SIG-M5 treated with dmso at 0.1 percent for 504 hours (cell line): Measurements from ENCODE around the gene SPOCK1.
"Not testable (repeated sequence)": the region's sequence is repeated elsewhere in the genome, so short reads cannot be mapped to it uniquely, and the experiment has no call there.

Source experiments
- DNase-seq: peaks from one replicate; lab custom pipeline; 2025; ENCODE audit not compliant: unreplicated experiment; lab: John Stamatoyannopoulos, UW

The SPOCK1 gene

DNA sequence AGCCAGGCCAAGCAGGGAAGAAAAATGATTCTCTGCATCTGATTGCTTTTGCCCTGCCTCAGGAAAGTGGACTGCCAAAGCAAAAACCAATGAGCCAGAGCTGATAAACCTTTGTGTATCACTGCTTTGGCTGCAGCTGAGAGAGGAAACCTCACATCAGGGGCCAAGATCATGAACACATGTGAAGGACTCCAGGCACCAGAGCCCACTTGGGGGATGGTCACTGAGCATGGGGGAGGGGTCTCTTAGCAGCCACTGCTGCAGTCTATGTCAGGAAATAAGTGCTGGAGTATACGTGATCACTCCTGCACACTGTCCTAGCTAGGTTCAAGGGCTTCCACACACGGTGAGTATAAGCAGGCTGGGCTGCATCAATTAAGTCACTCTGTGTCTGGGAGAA lies 229.9 kb downstream of the SPOCK1 start:
- no peak for DNase-seq

DNA sequence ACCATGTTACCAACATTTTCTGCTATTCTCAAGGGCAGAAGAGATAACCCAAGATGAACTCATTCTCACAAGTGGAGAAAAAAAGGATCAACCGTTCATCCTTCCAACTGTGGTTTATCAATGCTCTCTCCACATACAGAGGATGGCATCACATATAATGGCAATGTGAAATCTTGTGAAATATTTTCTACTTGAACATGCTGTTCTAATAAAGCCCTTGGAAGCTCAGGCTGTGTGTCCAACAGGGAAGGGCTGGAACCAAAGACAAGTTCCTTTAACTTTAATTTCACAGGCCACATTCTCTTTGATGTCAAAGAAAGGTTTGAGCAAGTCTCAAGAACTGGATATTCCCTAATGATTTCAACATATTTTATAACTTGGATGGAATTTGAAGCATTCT lies 230.5 kb downstream of the SPOCK1 start:
- DNase-seq, result no peak

DNA sequence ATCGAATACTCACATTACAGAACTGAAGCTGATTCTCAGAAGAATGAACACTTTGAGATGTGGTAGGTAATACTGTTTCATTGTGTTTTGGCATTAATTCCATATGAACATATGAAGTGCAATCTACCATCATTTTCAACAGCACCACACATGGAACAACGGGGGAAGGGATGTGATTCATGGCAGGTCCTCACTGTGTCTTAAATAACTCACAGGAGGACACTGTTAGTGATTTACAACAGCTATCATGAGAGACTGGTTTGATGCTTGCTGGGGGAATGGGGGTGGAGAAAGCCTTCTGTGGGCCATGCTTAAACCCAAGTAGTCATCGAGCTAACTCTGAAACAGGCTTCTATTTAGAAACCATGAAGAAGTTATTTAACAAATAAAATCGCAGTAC lies 232.9 kb downstream of the SPOCK1 start:
- DNase-seq, result no peak

- no peak for DNase-seq
Measured at GRCh38 chr5:137265457-137265856, 233.7 kb downstream of the SPOCK1 start.

DNA sequence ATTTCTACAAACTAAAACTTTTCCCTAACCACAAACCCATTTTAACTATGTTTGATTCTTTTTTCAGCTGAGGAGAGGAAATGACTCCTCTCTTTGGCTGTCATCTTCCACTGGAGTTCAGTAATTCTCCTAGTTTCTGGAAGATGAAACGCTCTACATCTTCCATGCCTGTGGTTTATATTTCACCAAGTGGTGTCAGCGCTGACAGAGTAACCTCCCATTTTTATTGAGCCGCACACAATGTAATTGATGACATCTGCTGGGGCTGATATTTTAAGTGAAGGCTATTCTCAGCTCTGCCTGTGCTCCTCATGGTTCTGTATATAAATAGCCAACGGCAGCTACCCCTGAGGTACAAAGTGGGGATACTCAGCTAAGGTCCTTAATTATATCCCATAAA lies 234.6 kb downstream of the SPOCK1 start:
- DNase-seq, result no peak

- DNase-seq, result no peak
Measured at GRCh38 chr5:137264041-137264440, 235.1 kb downstream of the SPOCK1 start.

DNA sequence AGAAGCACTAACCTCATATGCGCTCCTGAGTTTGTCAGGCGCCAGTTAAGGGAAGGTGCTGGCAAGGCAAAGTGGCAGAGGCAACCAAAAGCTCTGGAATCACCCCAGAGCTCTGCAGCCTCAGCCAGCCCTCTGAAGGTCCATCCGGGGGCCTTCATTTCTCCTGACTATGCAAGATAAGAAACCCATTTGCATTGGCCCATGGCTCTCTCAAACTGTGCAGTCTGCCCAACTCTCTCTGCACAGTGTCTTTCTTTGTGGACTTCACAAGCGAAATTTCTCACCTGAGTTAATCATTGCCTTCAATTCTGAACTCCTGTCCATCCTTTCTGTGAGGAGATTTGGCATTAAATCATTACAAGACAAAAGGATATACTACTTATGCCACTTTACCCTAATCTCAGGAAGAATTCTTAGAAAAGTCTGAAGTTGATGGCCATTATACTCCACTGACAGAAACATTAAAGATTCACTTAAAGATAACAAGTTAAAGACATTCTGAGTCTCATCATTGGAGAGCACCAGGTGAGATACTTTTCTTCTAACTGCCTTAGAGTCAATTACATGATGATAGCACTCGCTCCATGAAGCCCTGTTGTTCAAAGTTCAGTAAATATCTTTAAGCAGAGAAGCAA lies 235.6 kb downstream of the SPOCK1 start:
- no peak for DNase-seq

- DNase-seq, result no peak
Measured at GRCh38 chr5:137262818-137263217, 236.3 kb downstream of the SPOCK1 start.

- DNase-seq, result no peak
Measured at GRCh38 chr5:137260820-137261695, 238.1 kb downstream of the SPOCK1 start.

DNA sequence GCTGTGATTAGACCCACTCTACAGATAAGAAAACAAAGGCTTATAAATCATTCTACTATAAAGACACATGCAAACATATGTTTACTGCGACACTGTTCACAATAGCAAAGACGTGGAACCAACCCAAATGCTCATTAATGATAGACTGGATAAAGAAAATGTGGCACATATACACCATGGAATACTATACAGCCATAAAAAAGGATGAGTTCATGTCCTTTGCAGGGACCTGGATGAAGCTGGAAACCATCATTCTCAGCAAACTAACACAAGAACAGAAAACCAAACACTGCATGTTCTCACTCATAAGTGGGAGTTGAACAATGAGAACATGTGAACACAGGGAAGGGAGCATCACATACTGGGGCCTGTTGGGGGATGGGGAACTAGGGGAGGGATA lies 240.0 kb downstream of the SPOCK1 start:
- DNase-seq, result not testable (repeated sequence)

DNA sequence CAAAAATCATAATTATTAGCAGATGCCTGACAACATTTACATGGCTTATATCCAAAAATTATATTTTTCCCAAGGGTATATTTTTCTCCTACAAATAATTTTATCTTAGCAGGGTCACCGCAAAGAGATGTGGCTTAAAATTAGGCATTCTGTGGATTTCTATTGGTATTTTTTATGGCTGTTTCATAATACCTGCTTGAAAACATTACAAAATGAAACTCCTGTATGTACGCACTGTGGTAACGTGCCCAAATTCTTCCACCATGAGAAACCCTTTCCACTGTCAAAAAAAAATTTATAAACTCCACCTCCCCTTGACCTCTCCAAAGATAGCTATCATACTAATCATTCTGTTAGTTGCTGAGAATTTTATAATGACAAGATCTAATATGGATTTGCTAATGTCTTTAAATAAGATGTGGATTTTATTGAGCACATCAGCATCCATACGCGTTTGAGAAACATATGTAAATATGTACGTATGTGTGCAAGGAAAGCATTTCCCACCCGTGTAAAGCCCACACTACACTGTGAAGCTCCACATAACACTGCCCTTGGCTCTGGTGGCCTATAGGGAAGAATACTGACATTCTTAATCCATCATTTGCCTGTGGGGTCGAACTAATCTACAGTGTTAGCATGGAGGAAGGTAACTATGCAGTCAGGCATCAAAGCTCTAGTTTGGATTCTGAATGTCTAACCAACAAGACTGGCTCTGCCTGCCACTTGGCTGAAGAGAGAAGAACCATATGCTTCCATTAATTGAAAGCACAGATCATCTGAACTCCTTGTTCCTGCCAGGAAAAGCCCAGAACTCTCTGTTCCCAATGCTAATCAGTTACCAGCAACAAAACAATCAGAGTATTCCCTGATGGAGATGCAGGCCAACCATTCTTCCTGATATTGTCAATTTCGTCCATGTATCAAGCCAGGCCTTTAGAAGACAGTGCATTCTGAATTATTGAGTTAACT lies 244.7 kb downstream of the SPOCK1 start:
- DNase-seq, result no peak

GRCh38 chr5:137252512-137252911 lies 246.6 kb downstream of the SPOCK1 start:
- DNase-seq, result no peak

GRCh38 chr5:137250421-137250820 lies 248.7 kb downstream of the SPOCK1 start:
- no peak for DNase-seq

GRCh38 chr5:137248527-137248926 lies 250.6 kb downstream of the SPOCK1 start:
- DNase-seq, result no peak

GRCh38 chr5:137245438-137245837 lies 253.7 kb downstream of the SPOCK1 start:
- no peak for DNase-seq

DNA sequence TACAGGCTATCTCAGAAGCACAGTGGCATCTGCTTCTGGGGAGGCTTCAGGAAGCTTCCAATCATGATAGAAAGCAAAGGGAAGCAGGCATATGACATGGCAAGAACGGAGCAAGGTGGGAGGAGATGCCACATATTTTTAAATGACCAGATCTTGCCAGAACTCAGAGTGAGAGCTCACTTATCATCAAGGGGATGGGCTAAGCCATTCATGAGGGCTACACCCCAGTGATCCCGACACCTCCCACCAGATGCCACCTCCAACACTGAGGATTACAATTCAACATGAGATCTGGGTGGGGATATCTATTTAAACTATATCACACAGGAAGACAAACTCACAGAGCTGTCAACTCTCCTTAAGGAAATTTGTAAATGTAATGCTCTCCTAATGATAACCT lies 258.8 kb downstream of the SPOCK1 start:
- DNase-seq, result no peak

DNA sequence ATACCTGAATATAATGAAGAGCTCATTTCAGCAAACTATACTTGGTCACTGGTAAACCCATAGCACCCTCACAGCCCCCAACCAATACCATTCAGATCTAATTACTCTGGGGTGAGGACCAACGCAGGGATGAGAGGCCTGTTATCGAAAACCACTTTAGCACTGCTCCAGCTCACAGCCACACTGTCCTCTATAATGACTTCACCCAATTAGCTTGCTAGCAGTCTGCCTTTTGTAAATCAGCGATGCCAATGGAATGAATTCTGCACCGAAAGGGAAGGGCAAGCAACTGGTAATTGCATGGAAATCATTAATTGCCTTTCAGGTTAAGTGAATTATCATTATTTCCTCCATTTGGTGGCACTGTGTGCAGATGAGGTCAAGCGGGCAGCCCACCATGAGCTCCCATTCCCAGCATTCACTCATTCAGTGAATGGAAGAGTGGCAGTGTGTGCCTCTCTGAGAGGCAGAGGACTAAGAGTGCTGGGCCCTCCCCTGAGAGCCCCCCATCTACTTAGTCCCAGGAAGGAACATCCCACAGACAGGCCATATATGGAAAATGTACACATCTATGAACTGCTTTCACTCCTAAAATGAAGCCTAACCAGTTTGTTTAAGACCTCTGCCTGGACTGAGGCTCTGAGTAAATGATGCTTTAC lies 262.1 kb downstream of the SPOCK1 start:
- no peak for DNase-seq

DNA sequence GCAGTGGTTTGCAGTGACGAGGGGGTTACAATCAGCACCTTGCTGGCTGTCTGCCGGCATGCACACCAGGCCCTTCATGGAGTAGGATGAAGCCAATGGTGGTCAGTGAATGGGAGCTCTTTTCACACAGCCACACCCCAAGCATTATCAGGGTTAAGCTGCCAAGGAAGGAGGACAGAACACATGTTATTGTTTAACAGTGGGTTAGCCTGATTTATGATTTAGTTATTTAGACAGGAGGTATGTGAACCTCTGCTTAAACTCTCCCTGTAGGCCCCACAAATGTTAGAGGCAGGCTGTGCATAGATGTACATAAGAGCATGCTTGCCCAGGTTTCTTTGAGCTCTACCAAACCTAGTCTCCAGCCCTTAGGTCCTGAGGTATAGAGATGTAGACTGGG lies 262.9 kb downstream of the SPOCK1 start:
- no peak for DNase-seq

DNA sequence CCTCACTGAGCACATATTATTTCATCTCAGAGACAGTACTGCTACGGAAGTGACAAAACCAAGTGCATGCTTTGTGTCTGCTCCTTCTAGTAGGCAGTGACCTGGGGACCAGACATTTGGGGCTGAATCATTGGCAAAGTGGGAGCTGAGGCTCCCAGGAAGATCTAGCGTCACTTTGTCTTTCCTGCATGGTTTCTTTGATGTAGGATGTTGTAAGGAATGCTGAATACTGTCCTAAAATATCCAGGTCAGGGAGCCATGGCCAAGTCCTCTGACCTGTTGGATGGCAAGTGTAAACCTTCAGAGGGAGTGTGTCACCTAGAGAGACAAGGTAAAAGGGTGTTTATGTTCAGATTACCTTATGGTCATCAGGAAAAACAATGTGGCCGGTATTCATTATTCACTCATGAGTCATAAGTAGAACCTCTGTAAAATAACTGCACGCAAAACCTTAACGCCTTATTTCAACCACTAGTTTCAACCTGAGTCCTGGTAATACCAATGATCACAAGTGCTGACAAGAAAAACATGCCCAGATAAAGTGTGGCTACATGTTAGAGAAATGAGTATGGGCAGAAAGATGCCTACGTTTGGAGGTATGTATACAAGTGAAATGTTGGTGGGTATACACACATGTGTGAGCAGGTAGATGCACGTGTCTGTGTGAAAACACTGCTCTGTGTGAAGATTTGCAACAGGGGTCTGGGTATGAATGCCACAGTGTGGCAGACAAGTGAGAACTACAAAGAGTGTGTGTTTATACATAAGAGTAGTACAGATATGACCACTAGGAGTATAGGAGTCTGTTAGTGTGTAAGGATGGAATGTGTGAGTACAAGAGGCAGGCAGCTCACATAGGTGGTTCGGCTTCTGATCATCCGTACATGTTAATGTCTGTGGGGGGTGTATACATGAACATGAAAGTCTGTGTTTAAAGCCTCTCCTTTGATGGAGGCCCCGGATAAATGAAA lies 263.9 kb downstream of the SPOCK1 start:
- no peak for DNase-seq

DNA sequence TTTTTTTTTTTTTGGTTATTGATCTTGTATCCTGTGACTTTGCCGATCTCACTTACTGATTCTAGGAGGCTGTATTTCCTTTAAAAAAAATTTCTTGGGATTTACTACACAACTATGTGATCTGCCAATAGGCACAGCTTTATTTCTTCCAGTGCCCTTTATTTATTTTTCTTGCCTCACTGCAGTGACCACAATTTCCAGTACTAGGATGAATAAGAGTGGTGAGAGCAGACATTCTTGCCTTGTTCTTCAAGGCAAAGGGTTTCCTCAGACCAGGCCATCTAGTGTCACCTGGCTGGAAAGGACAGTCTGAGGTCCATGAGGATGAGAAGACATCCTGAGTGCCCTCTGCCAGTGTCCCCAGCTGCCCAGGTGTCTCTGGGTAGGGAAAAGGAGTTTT lies 265.4 kb downstream of the SPOCK1 start:
- no peak for DNase-seq
